Suprapubic skin (tissue), 4 donors: ENCODE results near the gene LMCD1. TPM values are rescaled to one million over a fixed set of nuclear protein-coding genes. Genes with fewer than 3 reads are reported as not detected.
A peak's percentile ranks its signal among the peaks of the same experiment; 100 is the strongest.

Source experiments
- DNase-seq, 2 donors: peaks; one replicate each; pipeline ENCODE4 v3.0.0-alpha.2; 2019; ENCODE audit warnings: low spot score in 2 of 2
- H3K27ac ChIP-seq: fragments of 200-600 bp; sonication (generic); one replicate; pipeline ENCODE4 v1.5.1; 2019
- H3K27me3 ChIP-seq: fragments of 200-600 bp; sonication (generic); one replicate; pipeline ENCODE4 v1.5.1; 2019
- H3K36me3 ChIP-seq: fragments of 200-600 bp; sonication (generic); one replicate; pipeline ENCODE4 v1.5.1; 2019
- H3K4me1 ChIP-seq: fragments of 200-600 bp; sonication (generic); one replicate; pipeline ENCODE4 v1.5.1; 2019
- H3K4me3 ChIP-seq: fragments of 200-600 bp; sonication (generic); one replicate; pipeline ENCODE4 v1.5.1; 2019; ENCODE audit warnings: mild to moderate bottlenecking
- H3K9me3 ChIP-seq: fragments of 200-600 bp; sonication (generic); one replicate; pipeline ENCODE4 v1.5.1; 2019
- CTCF ChIP-seq, 2 donors: fragments of 200-600 bp in 1 of 2; fragments of 450-650 bp in 1 of 2; sonication (generic) in 1 of 2; IDR thresholded peaks; one replicate each; pipeline ENCODE4 v1.5.1; 2016 to 2019; ENCODE audit warnings: antibody characterized with exemption in 2 of 2, mild to moderate bottlenecking in 1 of 2, moderate library complexity in 1 of 2
- EP300 ChIP-seq: sonication (generic); formaldehyde crosslinking; IDR thresholded peaks from one replicate; pipeline ENCODE4 v1.6.1; 2017; ENCODE audit warnings: antibody characterized with exemption
- POLR2A ChIP-seq, 2 donors: fragments of 450-650 bp; IDR thresholded peaks; one replicate each; pipeline ENCODE4 v1.6.1; 2017; ENCODE audit warnings: antibody characterized with exemption in 2 of 2, mild to moderate bottlenecking in 2 of 2, moderate library complexity in 2 of 2
- POLR2AphosphoS5 ChIP-seq, 3 donors: sonication (generic); formaldehyde crosslinking; IDR thresholded peaks; one replicate each; pipeline ENCODE4 v1.6.1; 2017; ENCODE audit warnings: antibody characterized with exemption in 3 of 3
- WGBS: methylation state at CpG from one replicate; pipeline ENCODE4 v1.1.5; 2018; 5-methylcytosine and 5-hydroxymethylcytosine counted together
- total RNA-seq, 4 donors: library from RNA; depleted of rRNA; stranded (reverse); fragments of >200 nt; gene quantifications; one replicate each; pipeline ENCODE4 v1.1.0, GENCODE V29; 2016

LMCD1 gene
- total RNA-seq, 4 donors from 2014 or later, result 33.4 to 49.3 (median 36.8) TPM

GRCh38 chr3:8457039-8457438 lies 44.6 kb upstream of the LMCD1 start:
- H3K4me1 ChIP-seq, result no peaks in the 10 kb centered on the region
- WGBS, result 95% methylated on average over 1 of the region's 1 CpG
- H3K36me3 ChIP-seq, result no peaks in the 10 kb centered on the region
- H3K27ac ChIP-seq, result no peak overlapping the region
- no peak overlapping the region for H3K4me3 ChIP-seq
- DNase-seq, result no peak
- H3K9me3 ChIP-seq, result no peaks in the 10 kb centered on the region
- TF ChIP-seq EP300, result no peak
- TF ChIP-seq CTCF (IDR thresholded peaks at IDR 0.05), result no peak
- no peaks in the 10 kb centered on the region for H3K27me3 ChIP-seq

- peak overlapping the region; percentile 65 for H3K27ac ChIP-seq
- no peaks in the 10 kb centered on the region for H3K36me3 ChIP-seq
- DNase-seq, result no peak
- no peaks in the 10 kb centered on the region for H3K27me3 ChIP-seq
- WGBS, result 77% methylated on average over 2 of the region's 2 CpGs
- no peaks in the 10 kb centered on the region for H3K4me1 ChIP-seq
- no peaks in the 10 kb centered on the region for H3K9me3 ChIP-seq
- H3K4me3 ChIP-seq, result no peak overlapping the region
- no peak for TF ChIP-seq POLR2A (IDR thresholded peaks at IDR 0.05)
- no peak for TF ChIP-seq CTCF (IDR thresholded peaks at IDR 0.05)
- TF ChIP-seq POLR2AphosphoS5 (IDR thresholded peaks at IDR 0.05), result no peak
- no peak for TF ChIP-seq EP300
Measured at GRCh38 chr3:8458238-8458661, 43.4 kb upstream of the LMCD1 start.

GRCh38 chr3:8458711-8459110 lies 42.9 kb upstream of the LMCD1 start:
- 75% methylated on average over 6 of the region's 6 CpGs for WGBS
- Histone ChIP-seq H3K27ac (peak overlapping the region; percentile 65), H3K27me3 (no peaks in the 10 kb centered on the region), H3K36me3 (no peaks in the 10 kb centered on the region), H3K9me3 (no peaks in the 10 kb centered on the region), H3K4me1 (no peaks in the 10 kb centered on the region), H3K4me3 (no peak overlapping the region)
- TF ChIP-seq POLR2A (IDR thresholded peaks at IDR 0.05) (no peak), POLR2AphosphoS5 (IDR thresholded peaks at IDR 0.05) (no peak)
- peak in 1 of 2 donors; percentile 89 for DNase-seq

GRCh38 chr3:8460050-8460708 lies 41.4 kb upstream of the LMCD1 start:
- Histone ChIP-seq H3K27me3 (no peaks in the 10 kb centered on the region), H3K9me3 (no peaks in the 10 kb centered on the region), H3K4me1 (no peaks in the 10 kb centered on the region), H3K36me3 (no peaks in the 10 kb centered on the region), H3K4me3 (no peak overlapping the region), H3K27ac (no peak overlapping the region)
- no peak for TF ChIP-seq POLR2AphosphoS5 (IDR thresholded peaks at IDR 0.05)
- no peak for TF ChIP-seq POLR2A (IDR thresholded peaks at IDR 0.05)
- TF ChIP-seq EP300, result no peak
- no peak for TF ChIP-seq CTCF (IDR thresholded peaks at IDR 0.05)
- DNase-seq, result no peak
- WGBS, result 79% methylated on average over 10 of the region's 10 CpGs

DNA sequence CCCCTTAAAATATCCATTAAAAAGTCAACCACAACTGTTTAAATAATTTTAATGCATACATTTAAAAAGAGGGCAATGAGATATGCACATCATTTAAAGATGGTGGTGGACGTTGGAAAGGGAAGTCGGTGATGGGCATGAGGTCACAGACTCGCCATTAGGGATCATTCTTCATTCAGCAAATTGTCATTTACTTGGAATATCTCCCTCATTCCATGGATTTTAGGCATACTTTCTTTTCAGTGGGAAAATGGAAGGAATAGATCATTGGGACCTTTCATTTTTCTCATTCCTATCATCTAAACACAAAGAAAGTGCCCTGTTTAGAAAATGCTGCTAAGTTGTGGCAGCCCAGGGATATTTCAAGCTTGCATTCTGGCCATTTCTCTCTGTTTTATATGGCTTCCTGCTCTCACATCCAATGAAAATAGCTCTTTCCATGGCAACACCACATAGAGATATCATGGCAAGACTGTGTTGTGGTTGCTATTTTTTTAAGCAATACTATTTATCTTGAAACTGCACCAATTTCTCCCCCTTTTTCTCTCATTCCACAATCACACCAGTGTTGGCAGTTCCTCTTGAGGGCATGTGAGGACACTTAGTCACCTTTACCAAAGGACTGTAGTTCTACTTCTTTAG lies 40.7 kb upstream of the LMCD1 start:
- no peak for DNase-seq
- no peaks in the 10 kb centered on the region for H3K4me1 ChIP-seq
- TF ChIP-seq CTCF (IDR thresholded peaks at IDR 0.05), result no peak
- no peak for TF ChIP-seq POLR2A (IDR thresholded peaks at IDR 0.05)
- no peak for TF ChIP-seq POLR2AphosphoS5 (IDR thresholded peaks at IDR 0.05)
- no peak for TF ChIP-seq EP300
- H3K36me3 ChIP-seq, result no peaks in the 10 kb centered on the region
- H3K27me3 ChIP-seq, result no peaks in the 10 kb centered on the region
- no peaks in the 10 kb centered on the region for H3K9me3 ChIP-seq
- H3K4me3 ChIP-seq, result no peak overlapping the region
- 71% methylated on average over 3 of the region's 3 CpGs for WGBS
- H3K27ac ChIP-seq, result no peak overlapping the region
